Activated CD4-positive, alpha-beta T cell treated with anti-CD3 and anti-CD28 coated beads, Interleukin-2, amount 10 ng/mL, durations not matched to agents 24 days and 14 days (primary cell): ENCODE data around the gene MACROD2. TPM values are rescaled to one million over a fixed set of nuclear protein-coding genes. Genes with fewer than 3 reads are reported as not detected.

ENCODE experiments used
- DNase-seq: peaks from one replicate; pipeline ENCODE4 v3.0.0; 2022
- H3K27ac Mint-ChIP-seq: one replicate; pipeline ENCODE4 v1.8.0; 2022; ENCODE audit warnings: mild to moderate bottlenecking, mixed read lengths
- H3K27me3 Mint-ChIP-seq: one replicate; pipeline ENCODE4 v1.8.0; 2022; ENCODE audit warnings: mixed read lengths
- H3K36me3 Mint-ChIP-seq: one replicate; pipeline ENCODE4 v1.8.0; 2022; ENCODE audit warnings: low read depth, mild to moderate bottlenecking, mixed read lengths
- H3K4me1 Mint-ChIP-seq: one replicate; pipeline ENCODE4 v1.8.0; 2021; ENCODE audit warnings: mixed read lengths
- H3K4me3 Mint-ChIP-seq: one replicate; pipeline ENCODE4 v1.8.0; 2022; ENCODE audit warnings: mild to moderate bottlenecking, moderate library complexity, mixed read lengths
- H3K9me3 Mint-ChIP-seq: one replicate; pipeline ENCODE4 v1.8.0; 2021; ENCODE audit warnings: mixed read lengths
- intact Hi-C: fragments of 100-400 bp; cut with micrococcal nuclease; formaldehyde crosslinking; loops from one replicate; pipeline ENCODE4 v1.15.1; 2023
- total RNA-seq: library from RNA; stranded (reverse); gene quantifications from 2 replicates; pipeline ENCODE4 v1.2.3, GENCODE V29; 2022

Gene MACROD2
- total RNA-seq, 1 donor from 2014 or later = not detected

- DNase-seq = no peak
- Mint-ChIP-seq H3K4me1 (no peaks in the 10 kb centered on the region), H3K4me3 (no peak overlapping the region), H3K27ac (no peak overlapping the region), H3K9me3 (peaks cover 15% of the 10 kb centered on the region), H3K27me3 (no peaks in the 10 kb centered on the region), H3K36me3 (no peaks in the 10 kb centered on the region)
- intact Hi-C loops = no loop called here
These were observed 825.5 kb downstream of the MACROD2 start for GRCh38 chr20:14820771-14821170.

DNA sequence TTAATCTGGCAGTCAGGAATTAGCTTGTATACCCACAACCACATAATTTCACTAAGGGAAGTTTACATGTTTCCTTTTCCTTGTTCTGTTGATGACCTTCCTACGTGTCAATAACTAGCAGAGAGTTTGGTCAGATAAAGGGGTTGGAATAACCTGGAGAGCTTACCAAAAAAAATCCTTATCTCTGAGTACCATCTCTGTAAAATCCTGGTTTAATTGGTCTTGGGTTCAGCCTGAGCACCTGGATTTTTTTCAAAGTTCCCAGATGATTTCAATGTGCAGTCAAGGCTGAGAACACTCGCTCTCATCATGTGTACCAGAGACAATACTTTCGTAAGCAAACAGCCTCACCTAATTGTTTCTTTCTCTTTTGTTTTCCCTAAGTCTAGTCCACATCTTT, 825.9 kb downstream of the MACROD2 start:
- DNase-seq = no peak
- H3K36me3 Mint-ChIP-seq = no peaks in the 10 kb centered on the region
- H3K27me3 Mint-ChIP-seq = no peaks in the 10 kb centered on the region
- no peaks in the 10 kb centered on the region for H3K4me1 Mint-ChIP-seq
- intact Hi-C loops = no loop called here
- H3K4me3 Mint-ChIP-seq = no peak overlapping the region
- H3K27ac Mint-ChIP-seq = no peak overlapping the region
- peaks cover 15% of the 10 kb centered on the region for H3K9me3 Mint-ChIP-seq

DNA sequence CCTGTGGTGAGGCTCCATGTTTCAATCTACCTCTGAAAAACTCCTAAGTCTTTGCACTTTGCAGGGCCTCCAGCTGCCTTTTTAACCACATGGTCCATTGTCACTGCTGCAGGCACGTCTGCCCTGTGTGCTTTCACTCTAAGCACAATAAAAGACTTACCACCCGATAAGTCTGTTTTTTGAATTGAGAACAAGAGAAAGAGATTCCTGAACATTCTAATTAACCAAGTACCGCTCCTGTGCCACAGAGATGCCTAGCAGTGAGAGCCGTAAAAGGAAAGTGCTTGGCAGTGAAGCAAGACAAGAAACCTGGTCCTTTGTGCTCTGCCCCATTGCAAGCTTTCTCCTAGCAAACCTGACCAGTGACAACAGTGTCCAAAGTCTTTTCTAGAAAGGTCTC, 829.7 kb downstream of the MACROD2 start:
- Mint-ChIP-seq H3K36me3 (no peaks in the 10 kb centered on the region), H3K4me1 (no peaks in the 10 kb centered on the region), H3K4me3 (no peak overlapping the region), H3K27me3 (no peaks in the 10 kb centered on the region), H3K9me3 (peaks cover 5% of the 10 kb centered on the region), H3K27ac (no peak overlapping the region)
- intact Hi-C loops = no loop called here
- DNase-seq = no peak

DNA sequence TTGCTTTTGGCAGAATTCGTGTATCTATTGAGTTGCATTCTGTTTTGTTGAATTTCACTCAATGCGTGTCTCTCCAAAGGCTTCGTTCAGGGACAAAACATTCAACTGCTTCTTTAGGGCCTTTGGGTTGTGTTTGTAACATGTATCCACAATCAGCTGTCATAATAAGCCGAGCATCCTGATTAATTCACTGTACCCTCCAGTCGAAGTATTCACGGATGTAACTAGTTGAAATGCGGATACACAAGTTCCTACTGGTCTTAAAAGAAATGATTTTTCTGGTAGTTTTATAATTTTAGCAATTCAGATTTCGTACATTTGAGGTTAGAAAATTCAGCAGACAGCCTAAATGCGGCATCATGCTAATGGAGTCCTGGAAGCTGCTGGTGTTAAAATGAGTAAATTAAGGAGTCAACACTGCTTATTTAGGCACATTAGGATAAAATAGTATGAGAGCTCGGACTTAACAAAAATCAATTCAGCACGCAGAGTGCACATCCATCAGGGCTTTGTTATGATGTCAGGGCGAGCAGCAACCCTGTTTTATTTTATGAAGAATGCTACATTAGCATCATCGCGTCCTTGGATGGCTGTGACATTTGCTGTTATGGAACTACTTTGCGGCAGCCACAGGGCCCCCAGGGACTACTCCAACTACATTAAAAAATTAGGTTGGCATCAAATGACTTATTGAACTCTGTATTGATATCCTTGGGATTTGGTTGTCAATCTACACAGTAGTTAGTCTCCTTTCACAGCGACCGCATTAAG, 831.4 kb downstream of the MACROD2 start:
- H3K4me3 Mint-ChIP-seq = no peak overlapping the region
- DNase-seq = no peak
- H3K27ac Mint-ChIP-seq = no peak overlapping the region
- no peaks in the 10 kb centered on the region for H3K36me3 Mint-ChIP-seq
- no peaks in the 10 kb centered on the region for H3K4me1 Mint-ChIP-seq
- H3K9me3 Mint-ChIP-seq = peaks cover 4% of the 10 kb centered on the region
- intact Hi-C loops = no loop called here
- H3K27me3 Mint-ChIP-seq = no peaks in the 10 kb centered on the region

DNA sequence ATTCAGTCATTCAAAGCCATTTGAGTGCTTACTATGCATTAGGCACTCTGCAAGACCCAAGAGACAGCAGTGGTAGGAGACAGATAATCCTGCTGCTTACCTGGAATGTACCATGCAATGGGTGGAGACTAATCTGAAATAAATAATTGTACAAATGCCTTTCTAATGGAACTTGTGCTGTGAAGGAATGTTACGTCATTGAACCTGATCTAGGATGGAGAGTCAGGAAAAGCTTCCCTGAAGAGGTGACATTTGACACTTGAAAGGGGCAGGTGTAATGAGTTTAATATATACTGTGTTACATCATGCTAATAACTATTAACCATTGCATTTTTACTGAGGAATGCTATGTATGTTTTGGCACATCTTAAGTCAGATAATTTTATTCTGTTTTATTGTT, 833.1 kb downstream of the MACROD2 start:
- intact Hi-C loops = no loop called here
- Mint-ChIP-seq H3K9me3 (peaks cover 4% of the 10 kb centered on the region), H3K4me1 (no peaks in the 10 kb centered on the region), H3K4me3 (no peak overlapping the region), H3K36me3 (no peaks in the 10 kb centered on the region), H3K27me3 (no peaks in the 10 kb centered on the region), H3K27ac (no peak overlapping the region)
- DNase-seq = no peak

- no peak for DNase-seq
- Mint-ChIP-seq H3K4me3 (no peak overlapping the region), H3K27ac (no peak overlapping the region), H3K27me3 (no peaks in the 10 kb centered on the region), H3K36me3 (no peaks in the 10 kb centered on the region), H3K9me3 (no peaks in the 10 kb centered on the region), H3K4me1 (no peaks in the 10 kb centered on the region)
- intact Hi-C loops = no loop called here
These were observed 834.6 kb downstream of the MACROD2 start for GRCh38 chr20:14829906-14830305.

DNA sequence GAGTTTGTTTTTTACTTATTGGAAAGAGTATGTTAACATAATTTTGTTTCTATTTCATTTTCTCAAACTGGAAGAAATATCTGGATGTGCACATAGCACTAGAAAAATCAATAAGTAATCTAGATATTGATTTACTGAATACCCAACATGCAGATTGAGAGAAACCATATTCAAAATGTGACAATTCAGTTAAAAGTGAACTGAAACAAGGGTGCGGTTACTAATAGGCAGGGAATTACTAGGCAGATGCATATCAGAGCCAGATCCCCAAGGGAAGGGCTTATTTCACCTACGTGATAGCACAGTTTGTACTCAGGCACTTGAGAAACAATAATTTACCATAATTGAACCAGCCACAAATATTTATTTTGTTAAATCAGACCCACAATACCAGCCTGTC, 835.1 kb downstream of the MACROD2 start:
- no peak overlapping the region for H3K4me3 Mint-ChIP-seq
- H3K36me3 Mint-ChIP-seq = no peaks in the 10 kb centered on the region
- DNase-seq = no peak
- no peaks in the 10 kb centered on the region for H3K9me3 Mint-ChIP-seq
- no peaks in the 10 kb centered on the region for H3K27me3 Mint-ChIP-seq
- no peaks in the 10 kb centered on the region for H3K4me1 Mint-ChIP-seq
- H3K27ac Mint-ChIP-seq = no peak overlapping the region
- intact Hi-C loops = no loop called here

- no peaks in the 10 kb centered on the region for H3K4me1 Mint-ChIP-seq
- DNase-seq = no peak
- intact Hi-C loops = no loop called here
- H3K27me3 Mint-ChIP-seq = no peaks in the 10 kb centered on the region
- H3K36me3 Mint-ChIP-seq = no peaks in the 10 kb centered on the region
- H3K4me3 Mint-ChIP-seq = no peak overlapping the region
- H3K27ac Mint-ChIP-seq = no peak overlapping the region
- H3K9me3 Mint-ChIP-seq = no peaks in the 10 kb centered on the region
These were observed 835.6 kb downstream of the MACROD2 start for GRCh38 chr20:14830899-14831298.

DNA sequence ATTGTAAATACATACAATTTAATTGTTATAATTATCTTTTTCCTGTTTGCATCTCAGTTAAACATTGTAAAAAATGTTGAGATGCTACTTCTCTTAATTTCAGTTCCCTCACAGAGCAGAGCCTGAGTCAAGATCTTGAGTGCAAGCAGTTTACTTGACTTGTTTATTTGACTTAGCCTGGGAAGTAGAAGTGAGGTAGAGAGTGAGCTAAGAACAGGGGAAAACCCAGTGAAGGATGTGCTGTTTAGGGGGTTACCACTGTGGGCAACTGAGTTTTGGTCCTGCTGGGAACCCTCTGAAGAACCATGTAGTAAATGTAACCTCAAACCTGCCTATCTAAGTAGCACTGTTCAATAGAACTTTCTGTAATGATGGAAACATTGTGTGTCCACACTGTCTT, 837.3 kb downstream of the MACROD2 start:
- Mint-ChIP-seq H3K36me3 (no peaks in the 10 kb centered on the region), H3K4me1 (no peaks in the 10 kb centered on the region), H3K27me3 (no peaks in the 10 kb centered on the region), H3K9me3 (no peaks in the 10 kb centered on the region), H3K27ac (no peak overlapping the region), H3K4me3 (no peak overlapping the region)
- intact Hi-C loops = no loop called here
- no peak for DNase-seq

DNA sequence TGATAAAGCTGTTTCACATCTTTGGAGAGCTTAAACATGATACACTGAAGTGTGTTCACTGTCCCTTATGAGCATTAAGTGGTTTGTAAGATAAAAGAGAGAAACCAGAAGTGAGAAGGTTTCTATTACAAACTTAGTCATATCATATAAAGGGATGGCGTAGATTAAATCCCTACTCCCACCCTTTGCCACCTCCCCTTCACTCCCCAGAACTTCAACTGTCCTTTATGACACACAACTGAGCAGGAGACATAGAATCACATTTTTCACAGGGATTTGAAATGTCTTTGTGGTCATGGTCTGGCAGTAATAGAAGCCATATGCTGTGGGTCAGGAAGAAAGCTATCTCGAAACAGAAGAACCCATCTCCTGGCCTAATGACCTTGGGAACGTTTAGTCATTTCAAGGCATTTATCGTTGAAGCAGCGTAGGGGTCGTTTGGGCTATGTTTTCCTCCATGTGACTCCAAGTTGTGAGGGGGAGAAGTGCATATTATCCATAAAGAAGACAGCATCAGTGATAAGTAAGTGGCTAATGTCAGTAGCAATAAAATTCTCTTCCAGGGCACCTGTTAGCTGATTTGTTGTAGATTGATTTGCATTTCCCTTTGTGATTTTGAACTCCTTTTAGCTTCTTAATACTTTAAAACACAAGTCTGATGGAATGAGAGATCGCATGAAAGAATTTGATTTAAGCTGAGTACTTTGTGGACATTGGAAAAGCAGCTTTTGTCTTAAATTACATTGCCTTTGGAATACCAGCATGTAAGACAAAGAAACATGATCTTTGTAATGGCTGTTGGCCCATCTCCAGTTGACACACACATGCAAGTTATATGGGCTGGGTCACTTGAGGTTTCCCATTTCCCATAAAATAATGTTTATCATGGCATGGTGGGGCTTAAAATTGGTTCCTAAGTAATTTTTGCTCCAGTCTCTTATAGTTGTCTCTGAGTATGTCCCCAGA, 843.6 kb downstream of the MACROD2 start:
- no peak overlapping the region for H3K27ac Mint-ChIP-seq
- H3K9me3 Mint-ChIP-seq = no peaks in the 10 kb centered on the region
- H3K27me3 Mint-ChIP-seq = no peaks in the 10 kb centered on the region
- intact Hi-C loops = no loop called here
- no peaks in the 10 kb centered on the region for H3K4me1 Mint-ChIP-seq
- no peak for DNase-seq
- no peaks in the 10 kb centered on the region for H3K36me3 Mint-ChIP-seq
- no peak overlapping the region for H3K4me3 Mint-ChIP-seq

DNA sequence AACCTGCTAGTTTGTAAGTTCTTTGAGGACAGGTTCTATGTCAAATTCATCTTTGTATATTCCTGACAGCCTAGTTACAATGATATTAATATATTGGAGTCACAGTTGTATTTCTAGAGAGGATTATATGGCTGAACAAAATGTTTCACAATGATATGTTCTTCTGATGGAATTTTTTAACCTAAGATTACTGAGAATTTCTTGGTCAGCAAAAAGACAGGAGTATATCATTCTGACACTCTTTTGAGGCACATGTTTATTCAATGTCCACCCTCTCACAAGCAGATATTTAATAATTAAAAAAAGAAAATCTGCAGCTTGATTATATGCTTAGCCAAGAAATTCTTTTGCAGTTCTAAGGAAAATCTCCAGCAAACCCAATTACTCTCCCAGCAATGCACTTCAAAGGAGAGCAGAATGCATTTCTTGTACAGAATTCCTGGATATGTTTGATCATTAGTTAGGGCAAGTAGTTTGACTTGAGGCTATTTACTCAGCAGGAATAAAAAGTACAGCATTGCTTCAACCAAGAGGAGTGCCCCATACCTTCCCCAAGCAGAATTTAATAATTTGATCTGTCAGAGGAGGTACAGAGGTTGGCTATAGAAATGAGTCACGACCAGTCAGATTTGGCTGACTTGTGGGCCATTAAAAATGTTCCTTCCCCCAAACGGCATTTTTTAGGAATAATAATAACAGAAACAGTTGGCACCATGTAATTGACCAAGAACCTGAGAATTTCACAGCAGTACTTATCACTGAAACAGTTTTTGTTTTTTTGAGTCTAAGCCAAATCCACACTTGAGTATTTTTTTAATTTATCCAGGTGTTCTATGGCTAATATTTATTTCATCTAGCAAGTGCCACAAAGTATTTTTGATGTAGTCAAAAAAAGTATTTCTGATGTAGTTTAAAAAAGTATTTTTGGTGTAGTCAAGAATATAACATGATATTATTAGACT, 850.2 kb downstream of the MACROD2 start:
- no peak for DNase-seq
- H3K27ac Mint-ChIP-seq = no peak overlapping the region
- H3K4me3 Mint-ChIP-seq = no peak overlapping the region
- no peaks in the 10 kb centered on the region for H3K27me3 Mint-ChIP-seq
- H3K36me3 Mint-ChIP-seq = no peaks in the 10 kb centered on the region
- H3K9me3 Mint-ChIP-seq = no peaks in the 10 kb centered on the region
- no peaks in the 10 kb centered on the region for H3K4me1 Mint-ChIP-seq
- intact Hi-C loops = no loop called here

DNA sequence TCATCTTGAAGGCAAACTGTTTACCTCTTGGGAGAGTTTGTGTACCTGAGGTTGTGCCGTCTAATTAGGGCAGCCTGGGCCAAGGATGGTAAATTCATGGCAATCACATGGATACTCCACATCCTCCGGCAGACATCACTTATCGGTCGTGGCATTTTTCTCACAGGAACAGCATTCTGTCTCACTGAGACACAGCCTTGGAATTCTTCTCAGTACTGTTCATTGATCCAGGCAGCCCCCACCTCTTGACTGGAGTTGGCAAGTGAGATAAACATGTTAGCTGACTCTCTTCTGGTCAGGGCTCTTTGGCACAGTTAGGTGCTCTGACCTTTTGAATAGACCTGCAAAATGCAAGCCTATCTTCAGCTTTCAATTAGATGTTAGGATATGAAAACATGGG, 853.5 kb downstream of the MACROD2 start:
- Mint-ChIP-seq H3K27me3 (no peaks in the 10 kb centered on the region), H3K4me3 (no peak overlapping the region), H3K27ac (no peak overlapping the region)

GRCh38 chr20:14853079-14853478, 857.8 kb downstream of the MACROD2 start:
- no peak overlapping the region for H3K27ac Mint-ChIP-seq
- H3K36me3 Mint-ChIP-seq = no peaks in the 10 kb centered on the region
- DNase-seq = no peak
- H3K27me3 Mint-ChIP-seq = no peaks in the 10 kb centered on the region
- intact Hi-C loops = no loop called here
- peaks cover 5% of the 10 kb centered on the region for H3K9me3 Mint-ChIP-seq
- H3K4me1 Mint-ChIP-seq = no peaks in the 10 kb centered on the region
- H3K4me3 Mint-ChIP-seq = no peak overlapping the region

More for the DNA sequence above, 853.5 kb downstream of the MACROD2 start:
- no peaks in the 10 kb centered on the region for H3K4me1 Mint-ChIP-seq
- no peaks in the 10 kb centered on the region for H3K36me3 Mint-ChIP-seq
- no peak for DNase-seq
- peaks cover 5% of the 10 kb centered on the region for H3K9me3 Mint-ChIP-seq
- intact Hi-C loops = no loop called here
